ENCODE data around the gene MARCKSL1.

- no peak for TF ChIP-seq CTCF (conservative IDR thresholded peaks at IDR 0.05; ENCODE audit: low read depth, low read length)
- no peak for TF ChIP-seq EZH2 (IDR thresholded peaks at IDR 0.05; ENCODE audit: borderline replicate concordance, low read depth, low read length, poor library complexity, severe bottlenecking)
Measured at GRCh38 chr1:32285658-32286057, 50.4 kb downstream of the MARCKSL1 start.
